Kidney epithelial cell (primary cell): ENCODE data around the gene PTEN. TPM values are rescaled to one million over a fixed set of nuclear protein-coding genes. Genes with fewer than 3 reads are reported as not detected.
"Not testable (repeated sequence)": the region's sequence is repeated elsewhere in the genome, so short reads cannot be mapped to it uniquely, and the experiment has no call there.

ENCODE experiments used
- DNase-seq: peaks from one replicate; pipeline ENCODE4 v3.0.0-alpha.2; 2010; ENCODE audit warnings: low read depth
- H3K27me3 ChIP-seq: 2 replicates; pipeline ENCODE4 v1.6.0; 2011; ENCODE audit warnings: low read length; ENCODE audit not compliant: control insufficient read depth, insufficient read depth
- H3K36me3 ChIP-seq: 2 replicates; pipeline ENCODE4 v1.5.1; 2011; ENCODE audit warnings: low read length; ENCODE audit not compliant: control insufficient read depth, insufficient read depth
- H3K4me3 ChIP-seq: 2 replicates; pipeline ENCODE4 v1.5.1; 2011; ENCODE audit warnings: low read depth, mild to moderate bottlenecking, control low read depth, low read length
- CTCF ChIP-seq: IDR thresholded peaks from 2 replicates; pipeline ENCODE4 v1.5.1; 2011; ENCODE audit warnings: mild to moderate bottlenecking, moderate library complexity, low read length, control low read depth, inconsistent platforms; ENCODE audit not compliant: insufficient read depth, poor library complexity, severe bottlenecking
- total RNA-seq: library from RNA; depleted of rRNA; stranded (reverse); fragments of >200 nt; gene quantifications from 2 replicates; pipeline ENCODE4 v1.2.3, GENCODE V29; 2015

The PTEN gene
- total RNA-seq, 1 donor from 2014 or later = 39.3 TPM

GRCh38 chr10:87865241-87865881, 1.9 kb downstream of the PTEN start:
- Histone ChIP-seq H3K36me3 (no peaks in the 10 kb centered on the region), H3K27me3 (no peaks in the 10 kb centered on the region), H3K4me3 (peak overlapping the region; percentile 76)
- no peak for DNase-seq
- TF ChIP-seq CTCF = no peak

- DNase-seq = no peak
- no peaks in the 10 kb centered on the region for H3K36me3 ChIP-seq
- no peak for TF ChIP-seq CTCF
- H3K4me3 ChIP-seq = peak overlapping the region; percentile 76
- no peaks in the 10 kb centered on the region for H3K27me3 ChIP-seq
These were observed 3.1 kb downstream of the PTEN start for GRCh38 chr10:87866412-87866974.

GRCh38 chr10:87867453-87867852, 4.0 kb downstream of the PTEN start:
- Histone ChIP-seq H3K27me3 (no peaks in the 10 kb centered on the region), H3K4me3 (peak overlapping the region; percentile 76), H3K36me3 (no peaks in the 10 kb centered on the region)
- DNase-seq = no peak
- no peak for TF ChIP-seq CTCF

DNA sequence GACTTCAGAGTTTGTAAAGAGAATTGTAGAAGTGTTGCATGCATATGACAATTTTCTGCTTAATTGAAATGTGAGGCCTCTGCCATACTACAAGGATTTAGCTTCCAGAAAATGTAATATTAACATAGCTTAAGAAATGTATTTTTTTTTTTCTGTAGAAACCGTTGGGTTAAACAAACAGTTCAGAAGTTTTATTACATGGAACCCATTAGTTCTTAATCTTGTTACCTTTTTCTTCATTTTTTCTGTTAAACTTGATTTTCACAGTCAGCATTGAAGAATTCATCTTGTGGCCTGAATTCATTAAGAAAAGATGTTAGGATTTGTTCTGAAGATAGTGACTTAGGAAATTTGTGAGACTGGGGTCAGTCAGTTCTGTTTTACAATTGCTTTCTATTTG, 4.9 kb downstream of the PTEN start:
- Histone ChIP-seq H3K36me3 (no peaks in the 10 kb centered on the region), H3K27me3 (no peaks in the 10 kb centered on the region), H3K4me3 (no peak overlapping the region)
- DNase-seq = no peak
- no peak for TF ChIP-seq CTCF

DNA sequence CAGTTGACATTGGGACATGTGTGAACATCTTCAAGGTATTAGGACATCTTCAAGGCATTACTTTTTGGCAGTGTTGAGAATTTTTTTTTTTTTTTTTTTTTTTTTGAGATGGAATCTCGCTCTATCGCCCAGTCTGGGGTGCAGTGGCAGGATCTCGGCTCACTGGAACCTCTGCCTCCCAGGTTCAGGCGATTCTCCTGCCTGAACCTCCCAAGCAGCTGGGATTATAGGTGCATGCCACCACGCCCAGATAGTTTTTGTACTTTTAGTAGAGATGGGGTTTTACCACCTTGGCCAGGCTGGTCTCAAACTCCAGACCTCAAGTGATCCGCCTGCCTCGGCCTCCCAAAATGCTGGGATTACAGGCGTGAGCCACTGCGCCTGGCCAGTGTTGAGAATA, 5.7 kb downstream of the PTEN start:
- H3K36me3 ChIP-seq, H3K4me3 ChIP-seq, H3K27me3 ChIP-seq: not testable (repeated sequence)

GRCh38 chr10:87869773-87870551, 6.5 kb downstream of the PTEN start:
- Histone ChIP-seq H3K27me3 (no peaks in the 10 kb centered on the region), H3K36me3 (no peaks in the 10 kb centered on the region), H3K4me3 (no peak overlapping the region)
- TF ChIP-seq CTCF = no peak
- no peak for DNase-seq

More for the DNA sequence above, 5.7 kb downstream of the PTEN start:
- DNase-seq = not testable (repeated sequence)
